Astrocyte (in vitro differentiated cells and primary cell): Measurements from ENCODE around the gene INTS13.

ENCODE experiments used
- EZH2 ChIP-seq: IDR thresholded peaks from 2 replicates; pipeline ENCODE4 v1.6.1; 2012; ENCODE audit warnings: mild to moderate bottlenecking, low read length, inconsistent platforms; ENCODE audit not compliant: insufficient read depth
- TF ChIP-seq, protein P1 (sequence below): IDR thresholded peaks from 2 replicates; pipeline ENCODE4 v1.5.1; 2011; ENCODE audit warnings: low read depth, mild to moderate bottlenecking, inconsistent platforms, low read length, moderate library complexity; ENCODE audit not compliant: insufficient read depth

DNA sequence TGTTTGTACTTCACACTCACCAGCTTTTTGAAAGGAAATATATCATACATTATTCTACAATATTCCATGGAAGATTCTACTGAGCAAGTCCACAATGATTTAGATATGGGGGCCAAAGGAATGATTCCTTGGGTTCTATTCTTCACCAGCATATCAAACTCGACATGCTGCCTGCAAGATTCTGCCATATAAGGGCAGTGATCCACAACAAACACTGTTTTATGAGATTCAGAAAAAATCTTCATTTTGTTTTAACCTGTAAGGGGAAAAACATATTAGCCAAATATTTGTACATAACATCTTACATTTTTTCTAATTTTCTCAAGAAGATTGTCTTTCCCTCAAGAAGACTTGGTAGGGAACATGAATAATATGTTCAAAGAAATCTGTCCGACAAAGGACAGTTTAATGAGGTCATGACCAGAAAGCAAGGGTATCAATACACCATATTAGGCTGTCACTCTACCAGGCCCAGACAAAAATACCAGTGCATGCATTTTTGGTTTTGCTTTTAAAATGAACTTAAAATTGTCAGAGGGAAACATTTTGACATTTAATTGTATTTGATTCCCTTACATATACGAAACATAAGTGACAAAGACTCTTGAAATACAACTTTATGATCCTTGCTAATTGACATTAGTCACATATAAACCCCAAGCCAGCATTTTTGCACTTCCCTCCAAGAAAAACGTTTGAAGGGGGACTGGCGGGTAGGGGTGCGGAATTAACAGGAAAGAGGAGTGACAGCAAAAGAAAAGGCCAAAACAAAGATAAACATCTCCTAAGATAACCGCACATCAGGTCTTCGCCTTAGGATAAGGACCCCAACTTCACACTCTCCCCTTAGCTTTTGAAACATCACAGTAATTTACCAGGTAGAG lies 980 bp downstream of the INTS13 start:
- TF ChIP-seq, protein P1, sequence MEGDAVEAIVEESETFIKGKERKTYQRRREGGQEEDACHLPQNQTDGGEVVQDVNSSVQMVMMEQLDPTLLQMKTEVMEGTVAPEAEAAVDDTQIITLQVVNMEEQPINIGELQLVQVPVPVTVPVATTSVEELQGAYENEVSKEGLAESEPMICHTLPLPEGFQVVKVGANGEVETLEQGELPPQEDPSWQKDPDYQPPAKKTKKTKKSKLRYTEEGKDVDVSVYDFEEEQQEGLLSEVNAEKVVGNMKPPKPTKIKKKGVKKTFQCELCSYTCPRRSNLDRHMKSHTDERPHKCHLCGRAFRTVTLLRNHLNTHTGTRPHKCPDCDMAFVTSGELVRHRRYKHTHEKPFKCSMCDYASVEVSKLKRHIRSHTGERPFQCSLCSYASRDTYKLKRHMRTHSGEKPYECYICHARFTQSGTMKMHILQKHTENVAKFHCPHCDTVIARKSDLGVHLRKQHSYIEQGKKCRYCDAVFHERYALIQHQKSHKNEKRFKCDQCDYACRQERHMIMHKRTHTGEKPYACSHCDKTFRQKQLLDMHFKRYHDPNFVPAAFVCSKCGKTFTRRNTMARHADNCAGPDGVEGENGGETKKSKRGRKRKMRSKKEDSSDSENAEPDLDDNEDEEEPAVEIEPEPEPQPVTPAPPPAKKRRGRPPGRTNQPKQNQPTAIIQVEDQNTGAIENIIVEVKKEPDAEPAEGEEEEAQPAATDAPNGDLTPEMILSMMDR, result no peak
- no peak for TF ChIP-seq EZH2
